ENCODE measurements around the gene SPATA18. TPM values are rescaled to one million over a fixed set of nuclear protein-coding genes. Genes with fewer than 3 reads are reported as not detected.

SPATA18 gene
- total and polyA plus RNA-seq, 9 of the 15 experiments (the other 6 are each of a cell fraction or from before 2014, with no cell fraction given): 0.09 TPM; not detected in 8

DNA sequence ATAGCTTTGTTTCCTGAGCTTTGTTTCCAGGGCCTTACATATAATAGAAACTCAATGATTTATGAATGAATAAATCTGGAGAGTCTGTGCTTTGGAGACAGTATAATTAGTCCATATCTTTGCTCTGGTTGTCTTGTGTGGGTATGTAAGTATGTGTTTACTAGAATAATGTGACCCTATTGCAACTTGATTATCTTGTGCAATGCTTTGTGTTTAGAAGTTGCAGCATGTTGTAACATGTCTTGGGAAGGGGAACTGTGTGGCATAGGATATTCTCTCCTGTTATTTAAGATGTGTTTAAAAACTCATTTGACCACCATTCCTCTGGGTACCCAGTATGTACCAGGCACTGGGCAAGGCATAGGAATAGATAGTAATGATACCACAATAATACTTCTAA is 6.1 kb downstream of the SPATA18 start:
- Histone ChIP-seq H3K27ac (ENCODE audit: extremely low read depth, low read depth, low read length) (no peak overlapping the region), H3K9me3 (replicated peaks; ENCODE audit: control insufficient read depth, insufficient read depth, low read depth, low read length) (no peaks in the 10 kb centered on the region), H3K79me2 (ENCODE audit: control insufficient read depth, insufficient read depth, low read length) (no peaks in the 10 kb centered on the region), H3K27me3 (ENCODE audit: control insufficient read depth in 2 of 2, insufficient read depth in 2 of 2, low read length in 2 of 2) (peaks cover 0 to 1% of the 10 kb centered on the region in 2 experiments; a peak in 2 of 5 replicates), H3K4me1 (replicated peaks in 1 of 2; ENCODE audit: control insufficient read depth in 2 of 2, insufficient read depth in 2 of 2, low read length in 2 of 2) (no peaks in the 10 kb centered on the region), H3K36me3 (ENCODE audit: control insufficient read depth, insufficient read depth, low read length) (no peaks in the 10 kb centered on the region), H2AFZ (ENCODE audit: low read depth, low read length) (no peak overlapping the region), H4K20me1 (replicated peaks; ENCODE audit: control insufficient read depth, insufficient read depth, low read length) (no peaks in the 10 kb centered on the region), H3K9ac (ENCODE audit: insufficient read depth in 1 of 2, low read depth in 2 of 2, low read length in 2 of 2) (no peak overlapping the region), H3K9me1 (ENCODE audit: control insufficient read depth, insufficient read depth, low read length) (no peaks in the 10 kb centered on the region), H3K4me2 (ENCODE audit: insufficient read depth, low read length) (no peak overlapping the region), H3K4me3 (no peak overlapping the region)
- ChIA-PET CTCF (ENCODE audit: low intra/inter-chr PET ratio) (no interaction called here), POLR2A (no interaction called here)
- no peak for ATAC-seq
- no TSS peak for BruUV-seq (replicated peaks)
- FAIRE-seq: no peak
- in situ Hi-C loops (cut with MboI) (no loop called here), intact Hi-C loops (cut with micrococcal nuclease) (no loop called here)
- TF ChIP-seq, protein P1, sequence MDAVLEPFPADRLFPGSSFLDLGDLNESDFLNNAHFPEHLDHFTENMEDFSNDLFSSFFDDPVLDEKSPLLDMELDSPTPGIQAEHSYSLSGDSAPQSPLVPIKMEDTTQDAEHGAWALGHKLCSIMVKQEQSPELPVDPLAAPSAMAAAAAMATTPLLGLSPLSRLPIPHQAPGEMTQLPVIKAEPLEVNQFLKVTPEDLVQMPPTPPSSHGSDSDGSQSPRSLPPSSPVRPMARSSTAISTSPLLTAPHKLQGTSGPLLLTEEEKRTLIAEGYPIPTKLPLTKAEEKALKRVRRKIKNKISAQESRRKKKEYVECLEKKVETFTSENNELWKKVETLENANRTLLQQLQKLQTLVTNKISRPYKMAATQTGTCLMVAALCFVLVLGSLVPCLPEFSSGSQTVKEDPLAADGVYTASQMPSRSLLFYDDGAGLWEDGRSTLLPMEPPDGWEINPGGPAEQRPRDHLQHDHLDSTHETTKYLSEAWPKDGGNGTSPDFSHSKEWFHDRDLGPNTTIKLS (IDR thresholded peaks at IDR 0.05; ENCODE audit: borderline replicate concordance, low read depth): no peak
- TF ChIP-seq HDAC3 (IDR thresholded peaks at IDR 0.05; ENCODE audit: borderline replicate concordance, partially characterized antibody) (no peak), TBL1XR1 (IDR thresholded peaks at IDR 0.05; ENCODE audit: low read length in 2 of 2) (no peak), SOX6 (IDR thresholded peaks at IDR 0.05) (no peak), ZNF445 (CRISPR knock-in tag; IDR thresholded peaks at IDR 0.05; ENCODE audit: low read depth) (no peak), GTF2F1 (IDR thresholded peaks at IDR 0.05; ENCODE audit: low read depth, low read length) (no peak), ZNF263 (CRISPR knock-in tag; IDR thresholded peaks at IDR 0.05; ENCODE audit: borderline replicate concordance) (no peak), ZNF77 (CRISPR knock-in tag; IDR thresholded peaks at IDR 0.05) (no peak)
- TF ChIP-seq, protein P2, sequence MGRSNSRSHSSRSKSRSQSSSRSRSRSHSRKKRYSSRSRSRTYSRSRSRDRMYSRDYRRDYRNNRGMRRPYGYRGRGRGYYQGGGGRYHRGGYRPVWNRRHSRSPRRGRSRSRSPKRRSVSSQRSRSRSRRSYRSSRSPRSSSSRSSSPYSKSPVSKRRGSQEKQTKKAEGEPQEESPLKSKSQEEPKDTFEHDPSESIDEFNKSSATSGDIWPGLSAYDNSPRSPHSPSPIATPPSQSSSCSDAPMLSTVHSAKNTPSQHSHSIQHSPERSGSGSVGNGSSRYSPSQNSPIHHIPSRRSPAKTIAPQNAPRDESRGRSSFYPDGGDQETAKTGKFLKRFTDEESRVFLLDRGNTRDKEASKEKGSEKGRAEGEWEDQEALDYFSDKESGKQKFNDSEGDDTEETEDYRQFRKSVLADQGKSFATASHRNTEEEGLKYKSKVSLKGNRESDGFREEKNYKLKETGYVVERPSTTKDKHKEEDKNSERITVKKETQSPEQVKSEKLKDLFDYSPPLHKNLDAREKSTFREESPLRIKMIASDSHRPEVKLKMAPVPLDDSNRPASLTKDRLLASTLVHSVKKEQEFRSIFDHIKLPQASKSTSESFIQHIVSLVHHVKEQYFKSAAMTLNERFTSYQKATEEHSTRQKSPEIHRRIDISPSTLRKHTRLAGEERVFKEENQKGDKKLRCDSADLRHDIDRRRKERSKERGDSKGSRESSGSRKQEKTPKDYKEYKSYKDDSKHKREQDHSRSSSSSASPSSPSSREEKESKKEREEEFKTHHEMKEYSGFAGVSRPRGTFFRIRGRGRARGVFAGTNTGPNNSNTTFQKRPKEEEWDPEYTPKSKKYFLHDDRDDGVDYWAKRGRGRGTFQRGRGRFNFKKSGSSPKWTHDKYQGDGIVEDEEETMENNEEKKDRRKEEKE (IDR thresholded peaks at IDR 0.05; ENCODE audit: borderline replicate concordance in 1 of 2, control insufficient read depth in 1 of 2, low read depth in 2 of 2, low read length in 1 of 2): no peak
- DNase-seq (ENCODE audit: extremely low read depth in 1 of 4, low spot score in 3 of 4): no peak

Data from K562 (cell line).